ENCODE measurements around the gene WDR1. TPM values are rescaled to one million over a fixed set of nuclear protein-coding genes. Genes with fewer than 3 reads are reported as not detected.

Gene WDR1
- total RNA-seq, 2 donors from 2014 or later = 222 to 345 TPM

DNA sequence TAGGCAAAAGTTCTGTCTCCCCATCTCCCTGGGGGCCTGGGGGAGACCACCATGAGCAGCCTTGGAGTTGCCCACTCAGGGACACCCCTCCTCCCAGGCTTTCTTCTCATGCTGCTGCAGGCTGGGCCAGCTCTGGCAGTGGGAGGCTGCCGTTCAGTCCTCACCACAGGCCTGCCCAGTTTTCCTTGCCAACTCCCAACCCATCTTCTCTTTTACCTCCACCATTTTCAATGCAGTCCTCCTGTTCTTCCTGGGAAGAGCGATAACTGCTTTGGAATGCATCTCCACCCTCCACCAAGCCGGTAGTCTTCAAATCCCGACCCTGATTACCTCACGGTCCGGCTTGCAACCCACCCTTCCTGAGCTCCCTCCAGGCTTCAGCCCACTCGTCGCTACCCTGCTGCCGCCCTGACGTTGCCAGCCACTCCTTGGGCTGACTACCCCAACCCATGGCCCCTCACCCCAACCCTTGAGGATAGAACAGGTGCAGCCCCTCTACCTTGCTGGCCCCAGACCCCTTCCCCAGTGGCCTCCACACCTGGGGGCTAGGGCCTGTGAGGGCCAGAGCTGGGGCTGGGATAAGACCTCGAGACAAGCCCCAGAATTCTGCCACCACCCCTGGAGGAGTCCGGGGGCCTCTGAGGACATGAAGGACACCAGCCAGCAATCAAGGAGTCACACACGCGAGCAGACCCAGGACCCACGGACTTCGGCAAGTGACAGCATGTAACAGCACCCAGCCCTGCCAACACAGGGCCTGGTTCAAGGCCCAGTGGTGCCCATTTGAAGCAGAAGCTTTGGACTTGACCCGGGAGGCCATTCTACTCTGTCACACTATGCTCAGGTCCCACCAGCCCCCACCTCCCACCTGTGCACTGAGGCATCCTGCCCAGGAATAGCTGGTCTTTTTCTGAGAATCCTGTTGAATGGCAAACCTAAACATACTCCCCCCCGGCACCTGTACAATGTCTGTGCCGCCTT lies 9.2 kb downstream of the WDR1 start:
- H3K36me3 Mint-ChIP-seq (ENCODE audit: low read depth) = peaks cover 69% of the 10 kb centered on the region
- no peak overlapping the region for H3K27ac ChIP-seq (ENCODE audit: low read depth, low read length)
- peak overlapping the region; percentile 39 for H3K27ac Mint-ChIP-seq
- H3K4me3 Mint-ChIP-seq = no peak overlapping the region
- no peak overlapping the region for H3K9ac ChIP-seq (ENCODE audit: extremely low read depth, low read length, poor library complexity, severe bottlenecking)
- no peak for DNase-seq
- 90 to 100% methylated on average over 7 to 19 of the region's 19 CpGs for WGBS, 2 experiments (ENCODE audit: insufficient coverage in 1 of 2, insufficient read length in 1 of 2)
- no peaks in the 10 kb centered on the region for H3K27me3 Mint-ChIP-seq (ENCODE audit: insufficient read depth)
- H3K4me1 Mint-ChIP-seq = peaks cover 71% of the 10 kb centered on the region
- peaks cover 91% of the 10 kb centered on the region for H3K36me3 ChIP-seq (ENCODE audit: control insufficient read depth, insufficient read depth, low read length)
- no peaks in the 10 kb centered on the region for H3K27me3 ChIP-seq (ENCODE audit: control insufficient read depth, insufficient read depth, low read length, poor library complexity, severe bottlenecking)
- TF ChIP-seq, protein P1, sequence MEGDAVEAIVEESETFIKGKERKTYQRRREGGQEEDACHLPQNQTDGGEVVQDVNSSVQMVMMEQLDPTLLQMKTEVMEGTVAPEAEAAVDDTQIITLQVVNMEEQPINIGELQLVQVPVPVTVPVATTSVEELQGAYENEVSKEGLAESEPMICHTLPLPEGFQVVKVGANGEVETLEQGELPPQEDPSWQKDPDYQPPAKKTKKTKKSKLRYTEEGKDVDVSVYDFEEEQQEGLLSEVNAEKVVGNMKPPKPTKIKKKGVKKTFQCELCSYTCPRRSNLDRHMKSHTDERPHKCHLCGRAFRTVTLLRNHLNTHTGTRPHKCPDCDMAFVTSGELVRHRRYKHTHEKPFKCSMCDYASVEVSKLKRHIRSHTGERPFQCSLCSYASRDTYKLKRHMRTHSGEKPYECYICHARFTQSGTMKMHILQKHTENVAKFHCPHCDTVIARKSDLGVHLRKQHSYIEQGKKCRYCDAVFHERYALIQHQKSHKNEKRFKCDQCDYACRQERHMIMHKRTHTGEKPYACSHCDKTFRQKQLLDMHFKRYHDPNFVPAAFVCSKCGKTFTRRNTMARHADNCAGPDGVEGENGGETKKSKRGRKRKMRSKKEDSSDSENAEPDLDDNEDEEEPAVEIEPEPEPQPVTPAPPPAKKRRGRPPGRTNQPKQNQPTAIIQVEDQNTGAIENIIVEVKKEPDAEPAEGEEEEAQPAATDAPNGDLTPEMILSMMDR (conservative IDR thresholded peaks at IDR 0.05) = no peak
- no peaks in the 10 kb centered on the region for H3K9me3 Mint-ChIP-seq
- H3K9me3 ChIP-seq (ENCODE audit: control insufficient read depth, low read length) = no peaks in the 10 kb centered on the region
- peaks cover 28% of the 10 kb centered on the region for H3K4me1 ChIP-seq (ENCODE audit: control insufficient read depth, insufficient read depth, low read length)
- no peak overlapping the region for H3K4me3 ChIP-seq (ENCODE audit: low read length)

- H3K9ac ChIP-seq (ENCODE audit: extremely low read depth, low read length, poor library complexity, severe bottlenecking) = no peak overlapping the region
- 86 to 93% methylated on average over 7 to 13 of the region's 13 CpGs for WGBS, 2 experiments (ENCODE audit: insufficient coverage in 1 of 2, insufficient read length in 1 of 2)
- Mint-ChIP-seq H3K27me3 (ENCODE audit: insufficient read depth) (no peaks in the 10 kb centered on the region), H3K4me1 (peaks cover 71% of the 10 kb centered on the region), H3K4me3 (no peak overlapping the region), H3K9me3 (no peaks in the 10 kb centered on the region), H3K27ac (no peak overlapping the region), H3K36me3 (ENCODE audit: low read depth) (peaks cover 68% of the 10 kb centered on the region)
- TF ChIP-seq, protein P1 (conservative IDR thresholded peaks at IDR 0.05) = no peak
- H3K36me3 ChIP-seq (ENCODE audit: control insufficient read depth, insufficient read depth, low read length) = peaks cover 91% of the 10 kb centered on the region
- no peak overlapping the region for H3K4me3 ChIP-seq (ENCODE audit: low read length)
- H3K4me1 ChIP-seq (ENCODE audit: control insufficient read depth, insufficient read depth, low read length) = peaks cover 30% of the 10 kb centered on the region
- H3K27ac ChIP-seq (ENCODE audit: low read depth, low read length) = no peak overlapping the region
- no peaks in the 10 kb centered on the region for H3K9me3 ChIP-seq (ENCODE audit: control insufficient read depth, low read length)
- no peak for DNase-seq
- no peaks in the 10 kb centered on the region for H3K27me3 ChIP-seq (ENCODE audit: control insufficient read depth, insufficient read depth, low read length, poor library complexity, severe bottlenecking)
Measured at GRCh38 chr4:10106421-10107039, 10.1 kb downstream of the WDR1 start.

DNA sequence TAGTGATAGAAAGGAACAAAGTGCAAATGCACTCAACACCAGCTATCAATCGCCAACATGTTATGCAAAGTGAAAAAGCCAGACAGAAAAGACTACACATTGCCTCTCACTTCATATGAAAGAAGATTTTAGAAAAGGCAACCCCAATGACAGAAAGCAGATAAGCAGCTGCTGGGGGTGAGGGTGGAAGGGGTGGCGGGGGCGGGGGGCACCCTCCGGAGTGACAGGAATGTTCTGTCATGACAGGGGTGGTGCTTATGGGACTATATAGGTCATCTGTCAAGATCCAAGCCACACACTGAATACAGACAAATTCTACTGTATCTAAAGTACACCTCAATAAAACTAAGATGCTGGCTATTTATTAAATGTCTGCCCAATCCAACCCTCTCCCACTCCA lies 10.7 kb downstream of the WDR1 start:
- peaks cover 74% of the 10 kb centered on the region for H3K4me1 Mint-ChIP-seq
- H3K36me3 ChIP-seq (ENCODE audit: control insufficient read depth, insufficient read depth, low read length) = peaks cover 88% of the 10 kb centered on the region
- peaks cover 27% of the 10 kb centered on the region for H3K4me1 ChIP-seq (ENCODE audit: control insufficient read depth, insufficient read depth, low read length)
- DNase-seq = no peak
- H3K27ac ChIP-seq (ENCODE audit: low read depth, low read length) = no peak overlapping the region
- H3K27ac Mint-ChIP-seq = no peak overlapping the region
- no peaks in the 10 kb centered on the region for H3K27me3 ChIP-seq (ENCODE audit: control insufficient read depth, insufficient read depth, low read length, poor library complexity, severe bottlenecking)
- WGBS, 2 experiments (ENCODE audit: insufficient coverage in 1 of 2, insufficient read length in 1 of 2) = 92% methylated on average over 4 of the region's 4 CpGs; no CpG with 5 or more reads in 1 of the 2 experiments
- H3K9me3 Mint-ChIP-seq = no peaks in the 10 kb centered on the region
- no peak overlapping the region for H3K9ac ChIP-seq (ENCODE audit: extremely low read depth, low read length, poor library complexity, severe bottlenecking)
- no peaks in the 10 kb centered on the region for H3K9me3 ChIP-seq (ENCODE audit: control insufficient read depth, low read length)
- no peak overlapping the region for H3K4me3 Mint-ChIP-seq
- TF ChIP-seq, protein P1 (conservative IDR thresholded peaks at IDR 0.05) = no peak
- H3K4me3 ChIP-seq (ENCODE audit: low read length) = no peak overlapping the region
- no peaks in the 10 kb centered on the region for H3K27me3 Mint-ChIP-seq (ENCODE audit: insufficient read depth)
- peaks cover 67% of the 10 kb centered on the region for H3K36me3 Mint-ChIP-seq (ENCODE audit: low read depth)
